GM18951 (cell line): ENCODE data around the gene NCOA3.

Experiments used
- POLR2A ChIP-seq: IDR thresholded peaks from 4 replicates; pipeline ENCODE4 v1.6.1; 2011; ENCODE audit warnings: mild to moderate bottlenecking; ENCODE audit not compliant: insufficient read length, insufficient read depth; ENCODE audit errors: extremely low read depth
- in situ Hi-C: fragments of 300-500 bp; cut with MboI; formaldehyde crosslinking; loops from one replicate; pipeline ENCODE4 v1.12.0; 2022; ENCODE audit warnings: low sequenced_read_pairs, mixed read lengths, inconsistent platforms; ENCODE audit not compliant: unreplicated experiment

Gene NCOA3

DNA sequence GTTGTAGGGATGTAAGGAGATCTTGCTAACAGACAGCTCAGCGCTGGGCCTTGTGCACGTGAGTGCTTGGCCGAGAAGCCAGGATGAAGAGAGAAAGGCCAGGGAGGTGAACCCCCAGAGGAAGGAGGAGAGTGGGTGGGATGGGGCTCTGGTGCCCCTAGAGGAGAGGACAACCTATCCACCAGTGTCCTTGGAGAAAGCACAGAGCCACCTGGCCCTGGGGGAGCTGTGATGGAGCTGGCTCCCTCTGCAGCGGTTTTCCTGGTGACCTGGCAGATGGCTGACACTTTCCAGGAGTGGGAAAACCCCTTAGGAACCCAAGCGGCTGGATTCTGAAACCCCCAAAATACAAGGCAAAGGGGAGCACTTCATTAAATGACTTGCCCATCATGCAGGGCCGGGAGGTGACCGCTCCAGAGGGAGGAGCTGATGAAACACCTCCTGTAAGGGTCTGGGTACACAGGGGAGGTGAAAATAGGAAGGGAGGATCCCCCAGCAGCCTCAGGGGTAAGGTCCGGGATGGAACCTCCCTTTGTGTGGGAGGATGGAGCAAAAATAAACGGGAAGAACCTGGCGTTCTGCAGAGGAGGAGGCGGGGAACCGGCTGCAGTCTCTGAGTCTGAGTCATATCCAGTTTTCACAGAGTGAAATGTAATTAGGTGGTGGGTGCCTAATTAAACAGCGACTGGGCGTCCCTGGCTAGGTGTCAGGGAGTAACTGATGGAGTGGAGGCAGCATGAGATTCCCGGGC is 203.2 kb downstream of the NCOA3 start:
- TF ChIP-seq POLR2A, result no peak
- in situ Hi-C loops, result no loop called here

DNA sequence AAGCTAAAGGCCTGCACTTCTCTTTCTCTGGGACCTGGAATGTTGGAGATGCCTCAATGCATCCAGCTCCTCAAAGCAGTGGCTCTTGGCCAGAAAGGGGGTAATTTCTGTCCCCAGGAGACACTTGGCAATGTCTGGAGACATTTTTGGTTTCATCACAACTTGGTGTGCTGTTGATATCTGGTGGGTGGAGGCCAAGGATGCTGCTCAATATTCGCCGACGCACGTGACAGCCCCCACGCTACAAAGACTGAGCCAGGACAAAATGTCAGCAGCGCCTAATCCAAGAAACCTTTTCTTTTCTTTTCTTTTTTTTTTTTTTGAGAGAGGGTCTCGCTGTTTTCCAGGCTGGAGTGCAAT is 203.8 kb downstream of the NCOA3 start:
- no peak for TF ChIP-seq POLR2A
- in situ Hi-C loops, result no loop called here

DNA sequence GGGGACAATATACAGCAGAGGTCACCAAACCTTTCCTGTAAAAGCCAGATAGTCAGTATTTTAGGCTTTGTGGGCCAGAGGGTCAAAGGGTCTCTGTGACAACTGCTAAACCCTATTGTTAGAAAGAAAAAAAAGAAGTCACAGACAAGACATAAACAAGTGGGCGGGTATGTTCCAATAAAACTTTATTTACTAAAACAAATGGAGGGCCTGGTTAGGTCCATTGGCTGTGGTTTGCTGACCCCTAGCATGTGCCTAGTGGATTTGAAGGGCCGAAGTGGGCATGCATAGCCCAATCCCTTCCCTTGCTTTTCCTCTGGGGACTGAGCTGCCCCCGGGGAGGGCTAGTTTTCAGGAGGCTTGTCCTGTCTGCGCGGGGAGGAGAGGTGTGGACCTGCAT is 204.7 kb downstream of the NCOA3 start:
- in situ Hi-C loops, result no loop called here
- no peak for TF ChIP-seq POLR2A
